HCT116 (cell line): ENCODE data around the gene IGSF21. TPM values are rescaled to one million over a fixed set of nuclear protein-coding genes. Genes with fewer than 3 reads are reported as not detected.

Experiments used
- ATAC-seq: fragments of 200-7000 bp; cut with Tn5 transposase; 2 replicates; pipeline ENCODE4 v1.9.1; 2020; ENCODE audit warnings: mild to moderate bottlenecking, moderate library complexity
- BruUV-seq: library from RNA; stranded (reverse); fragments of 400-500 nt; replicated peaks from 2 replicates; lab custom pipeline; 2021; lab: Mats Ljungman, UMichigan
- CTCF ChIA-PET: fragments of 300-600 bp; sonication (Branson Sonifier 250); formaldehyde crosslinking; loops from one replicate; lab custom pipeline; 2021; ENCODE audit warnings: antibody characterized with exemption; lab: Charles Lee
- POLR2A ChIA-PET: fragments of 300-600, 350-600 bp; sonication (Branson Sonifier 250); formaldehyde crosslinking; loops from one replicate; lab custom pipeline; 2021; ENCODE audit warnings: antibody characterized with exemption; lab: Charles Lee
- RAD21 ChIA-PET, 2 experiments: fragments of 300-600 bp; sonication (Branson Sonifier 250); formaldehyde crosslinking; loops; one replicate each; lab custom pipeline; 2023; ENCODE audit warnings: low total read pairs in 2 of 2; ENCODE audit not compliant: uncharacterized antibody in 2 of 2, unreplicated experiment in 2 of 2, low non-redundant PET in 1 of 2; lab: Charles Lee
- DNase-seq: peaks from one replicate; pipeline ENCODE4 v3.0.0-alpha.2; 2010; ENCODE audit warnings: low read depth, low spot score
- H2AFZ ChIP-seq: fragments of 200-600 bp; shearing (Covaris generic), sonication (generic); 2 replicates; pipeline ENCODE4 v1.6.1; 2017; ENCODE audit warnings: low read depth, mixed run types, mixed read lengths, antibody characterized with exemption, low read length; ENCODE audit not compliant: poor library complexity, severe bottlenecking
- H3K27ac ChIP-seq: 2 replicates; pipeline ENCODE4 v1.5.1; 2012; ENCODE audit warnings: low read depth, low read length
- H3K27me3 ChIP-seq: fragments of 200-600 bp; sonication (generic); 2 replicates; pipeline ENCODE4 v1.6.1; 2016; ENCODE audit warnings: mixed run types, low read length, mixed read lengths; ENCODE audit not compliant: insufficient read depth
- H3K36me3 ChIP-seq, 2 experiments: fragments of 200-500 bp in 1 of 2; fragments of 200-600 bp in 1 of 2; sonication (Bioruptor generic) in 1 of 2; sonication (generic) in 1 of 2; 2 replicates each; pipeline versions ENCODE4 v1.5.1 to v1.6.1; 2014 to 2016; ENCODE audit warnings: low read length in 2 of 2, inconsistent platforms in 1 of 2, mixed read lengths in 1 of 2, mixed run types in 1 of 2; ENCODE audit not compliant: insufficient read depth in 2 of 2, control insufficient read depth in 1 of 2
- H3K4me1 ChIP-seq, 2 experiments: fragments of 200-600 bp in 1 of 2; sonication (generic) in 1 of 2; 2 replicates each; pipeline versions ENCODE4 v1.5.1 to v1.6.1; 2012 to 2017; ENCODE audit warnings: low read length in 2 of 2, inconsistent platforms in 1 of 2, mild to moderate bottlenecking in 1 of 2, mixed read lengths in 1 of 2, mixed run types in 1 of 2, moderate library complexity in 1 of 2; ENCODE audit not compliant: insufficient read depth in 2 of 2, control insufficient read depth in 1 of 2
- H3K4me2 ChIP-seq: fragments of 200-600 bp; sonication (generic); 2 replicates; pipeline ENCODE4 v1.6.1; 2017; ENCODE audit warnings: mixed run types, low read length, mixed read lengths
- H3K4me3 ChIP-seq, 2 experiments: fragments of 200-600 bp in 1 of 2; sonication (generic) in 1 of 2; replicated peaks in 1 of 2; 2 replicates each; pipeline ENCODE4 v1.5.1; 2011 to 2016; ENCODE audit warnings: low read length in 2 of 2, control low read depth in 1 of 2, low read depth in 1 of 2, mild to moderate bottlenecking in 1 of 2, mixed read lengths in 1 of 2, mixed run types in 1 of 2
- H3K79me2 ChIP-seq: fragments of 200-600 bp; sonication (generic); 2 replicates; pipeline ENCODE4 v1.6.1; 2017; ENCODE audit warnings: mild to moderate bottlenecking, mixed run types, low read length, moderate library complexity, mixed read lengths; ENCODE audit not compliant: insufficient read depth
- H3K9ac ChIP-seq: fragments of 200-600 bp; sonication (generic); 2 replicates; pipeline ENCODE4 v1.6.1; 2016; ENCODE audit warnings: low read length, mixed read lengths
- H3K9me2 ChIP-seq: fragments of 200-600 bp; sonication (generic), shearing (Covaris generic); 2 replicates; pipeline ENCODE4 v1.6.1; 2017; ENCODE audit warnings: mixed run types, mild to moderate bottlenecking, moderate library complexity; ENCODE audit not compliant: insufficient read depth
- H3K9me3 ChIP-seq, 2 experiments: fragments of 200-500 bp in 1 of 2; fragments of 200-600 bp in 1 of 2; sonication (Bioruptor generic) in 1 of 2; sonication (generic) in 1 of 2; 2 replicates each; pipeline ENCODE4 v1.6.1; 2014 to 2017; ENCODE audit warnings: low read length in 2 of 2, mixed read lengths in 2 of 2, inconsistent platforms in 1 of 2, low read depth in 1 of 2, mild to moderate bottlenecking in 1 of 2, mixed run types in 1 of 2, moderate library complexity in 1 of 2; ENCODE audit not compliant: control insufficient read depth in 1 of 2, insufficient read depth in 1 of 2
- H4K20me1 ChIP-seq: fragments of 200-600 bp; sonication (generic), shearing (Covaris generic); 2 replicates; pipeline ENCODE4 v1.6.1; 2017; ENCODE audit warnings: mixed run types, mild to moderate bottlenecking, moderate library complexity; ENCODE audit not compliant: insufficient read depth
- CBX3 ChIP-seq: IDR thresholded peaks from 2 replicates; pipeline ENCODE4 v1.6.1; 2012; ENCODE audit warnings: low read depth
- CTCF ChIP-seq, 3 experiments: fragments of 200-600 bp in 1 of 3; sonication (generic) in 1 of 3; IDR thresholded peaks in 2 of 3; conservative IDR thresholded peaks in 1 of 3; 2 replicates each; pipeline ENCODE4 v1.5.1; 2012 to 2017; ENCODE audit warnings: low read depth in 2 of 3, low read length in 2 of 3, antibody characterized with exemption in 1 of 3, borderline replicate concordance in 1 of 3, control low read depth in 1 of 3, mild to moderate bottlenecking in 1 of 3, mixed read lengths in 1 of 3, mixed run types in 1 of 3, moderate library complexity in 1 of 3; ENCODE audit not compliant: insufficient read depth in 1 of 3
- EGR1 ChIP-seq: IDR thresholded peaks from 2 replicates; pipeline ENCODE4 v1.6.1; 2012; ENCODE audit warnings: low read depth
- ELF1 ChIP-seq: IDR thresholded peaks from 2 replicates; pipeline ENCODE4 v1.6.1; 2012; ENCODE audit warnings: low read depth, borderline replicate concordance
- FOSL1 ChIP-seq: IDR thresholded peaks from 2 replicates; pipeline ENCODE4 v1.6.1; 2012; ENCODE audit warnings: low read depth
- JUND ChIP-seq: IDR thresholded peaks from 2 replicates; pipeline ENCODE4 v1.6.1; 2012
- POLR2A ChIP-seq: IDR thresholded peaks from 2 replicates; pipeline ENCODE4 v1.7.0; 2011; ENCODE audit warnings: borderline replicate concordance; ENCODE audit not compliant: insufficient read depth, insufficient read length; ENCODE audit errors: extremely low read depth
- POLR2AphosphoS5 ChIP-seq: IDR thresholded peaks from 2 replicates; pipeline ENCODE4 v1.6.1; 2011; ENCODE audit warnings: mild to moderate bottlenecking, low read depth, low read length, moderate library complexity
- RAD21 ChIP-seq: IDR thresholded peaks from 2 replicates; pipeline ENCODE4 v1.6.1; 2012; ENCODE audit warnings: low read depth, mild to moderate bottlenecking
- SIN3A ChIP-seq: IDR thresholded peaks from 2 replicates; pipeline ENCODE4 v1.6.1; 2012; ENCODE audit warnings: low read depth
- SP1 ChIP-seq: IDR thresholded peaks from 2 replicates; pipeline ENCODE4 v1.6.1; 2012; ENCODE audit warnings: low read depth
- SRF ChIP-seq: IDR thresholded peaks from 2 replicates; pipeline ENCODE4 v1.6.1; 2012; ENCODE audit warnings: low read depth
- TCF7L2 ChIP-seq: IDR thresholded peaks from 2 replicates; pipeline ENCODE4 v1.7.0; 2011; ENCODE audit warnings: borderline replicate concordance, inconsistent platforms; ENCODE audit not compliant: insufficient read depth, insufficient read length; ENCODE audit errors: extremely low read depth
- ZBTB33 ChIP-seq: IDR thresholded peaks from 2 replicates; pipeline ENCODE4 v1.6.1; 2011; ENCODE audit warnings: mild to moderate bottlenecking, low read length, moderate library complexity; ENCODE audit not compliant: insufficient replicate concordance; ENCODE audit errors: extremely low read depth
- ZFX ChIP-seq: fragments of 450-650 bp; IDR thresholded peaks from 2 replicates; pipeline ENCODE4 v1.6.1; 2017
- intact Hi-C: fragments of 100-400 bp; cut with micrococcal nuclease; formaldehyde crosslinking; loops from 2 replicates; pipeline ENCODE4 v1.10.0; 2022
- total RNA-seq: library from RNA; stranded (reverse); gene quantifications from one replicate; pipeline ENCODE4 v1.2.1, GENCODE V29; 2021; ENCODE audit not compliant: unreplicated experiment
- TF ChIP-seq, protein P1 (sequence below): IDR thresholded peaks from 2 replicates; pipeline ENCODE4 v1.6.1; 2012
- TF ChIP-seq, protein P2 (sequence below): IDR thresholded peaks from 2 replicates; pipeline ENCODE4 v1.6.1; 2012; ENCODE audit warnings: low read depth
- TF ChIP-seq, protein P3 (sequence below): IDR thresholded peaks from 2 replicates; pipeline ENCODE4 v1.6.1; 2012

The IGSF21 gene
- total RNA-seq, 1 experiment from 2014 or later = not detected

DNA sequence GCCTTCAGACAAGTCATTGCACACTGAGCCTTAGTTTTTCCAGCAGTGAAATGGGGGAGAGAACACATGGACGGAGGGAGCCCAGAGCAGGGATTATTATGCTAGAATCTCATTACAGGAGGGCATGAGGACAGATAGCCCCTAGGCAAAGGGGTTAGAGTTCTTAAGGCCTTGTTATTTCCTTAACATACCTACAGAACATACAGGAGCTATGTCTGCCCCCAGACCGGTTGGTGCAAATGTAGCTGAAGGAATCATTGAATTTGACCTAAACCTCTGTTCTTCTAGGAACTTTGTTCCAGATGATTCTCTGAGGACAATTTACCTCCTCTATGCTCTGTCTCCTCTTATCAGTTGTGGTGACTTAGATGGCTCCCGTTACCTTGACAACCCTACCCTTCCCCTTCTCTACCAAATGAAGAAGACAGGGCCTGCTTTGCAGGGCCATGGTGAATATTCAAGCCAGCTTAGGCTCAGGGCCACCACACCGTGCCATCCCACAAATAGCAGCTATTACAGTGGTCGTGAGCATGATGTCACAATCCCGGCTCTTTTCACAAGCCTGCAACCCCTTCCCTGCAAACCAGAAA, 156.9 kb downstream of the IGSF21 start (continued):
- TF ChIP-seq ELF1 (no peak), RAD21 (no peak), TCF7L2 (no peak)

DNA sequence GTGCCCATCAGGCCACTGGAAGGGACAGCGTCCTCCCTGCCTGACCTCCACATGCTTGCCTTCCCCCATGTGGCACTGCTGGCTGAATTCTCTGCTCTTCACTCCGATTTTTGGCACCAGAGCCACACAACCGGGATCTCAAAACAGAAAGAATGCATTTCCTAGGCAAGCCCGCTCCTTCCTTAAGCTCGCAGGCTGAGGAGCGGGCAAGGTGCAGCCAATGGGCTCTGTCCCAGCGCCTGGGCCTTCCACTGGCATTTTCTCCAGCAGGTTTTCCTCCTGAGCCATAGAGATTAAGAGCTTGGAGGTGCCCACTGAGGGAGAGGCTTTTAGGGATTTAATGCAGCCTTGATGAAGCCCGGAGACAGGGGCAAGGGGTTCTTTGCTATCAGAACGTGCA, 158.0 kb downstream of the IGSF21 start:
- no peaks in the 10 kb centered on the region for H4K20me1 ChIP-seq
- no peaks in the 10 kb centered on the region for H3K79me2 ChIP-seq
- CTCF ChIA-PET = interaction anchor here (1.0 to 1.2 kb wide), 2 partner anchors 34 to 37 kb away, joined by 3 read pairs; no protein-coding TSS in a partner anchor
- no peak overlapping the region for H2AFZ ChIP-seq
- ATAC-seq (no peak), DNase-seq (no peak)
- no peak overlapping the region for H3K9ac ChIP-seq
- BruUV-seq = no TSS peak
- H3K27ac ChIP-seq = no peak overlapping the region
- RAD21 ChIA-PET = no interaction called here
- no peak overlapping the region for H3K4me3 ChIP-seq
- POLR2A ChIA-PET = no interaction called here
- intact Hi-C loops = no loop called here
- no peaks in the 10 kb centered on the region for H3K9me2 ChIP-seq
- H3K4me1 ChIP-seq = no peaks in the 10 kb centered on the region
- no peaks in the 10 kb centered on the region for H3K36me3 ChIP-seq
- no peaks in the 10 kb centered on the region for H3K9me3 ChIP-seq
- H3K4me2 ChIP-seq = no peak overlapping the region
- peaks cover 74% of the 10 kb centered on the region for H3K27me3 ChIP-seq
- TF ChIP-seq SP1 (no peak), POLR2AphosphoS5 (no peak), POLR2A (no peak), TCF7L2 (no peak), EGR1 (no peak), JUND (no peak), SIN3A (no peak), RAD21 (no peak), FOSL1 (no peak), CTCF (IDR thresholded peaks at IDR 0.05 in 2 of 3, conservative IDR thresholded peaks at IDR 0.05 in 1 of 3; ENCODE audit: borderline replicate concordance in 1 of 3, insufficient read depth in 1 of 3, low read depth in 2 of 3, low read length in 2 of 3) (no peak), ZBTB33 (no peak), SRF (no peak), ZFX (no peak), CBX3 (no peak), ELF1 (no peak)
- TF ChIP-seq, protein P1, sequence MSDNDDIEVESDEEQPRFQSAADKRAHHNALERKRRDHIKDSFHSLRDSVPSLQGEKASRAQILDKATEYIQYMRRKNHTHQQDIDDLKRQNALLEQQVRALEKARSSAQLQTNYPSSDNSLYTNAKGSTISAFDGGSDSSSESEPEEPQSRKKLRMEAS = no peak
- TF ChIP-seq, protein P2, sequence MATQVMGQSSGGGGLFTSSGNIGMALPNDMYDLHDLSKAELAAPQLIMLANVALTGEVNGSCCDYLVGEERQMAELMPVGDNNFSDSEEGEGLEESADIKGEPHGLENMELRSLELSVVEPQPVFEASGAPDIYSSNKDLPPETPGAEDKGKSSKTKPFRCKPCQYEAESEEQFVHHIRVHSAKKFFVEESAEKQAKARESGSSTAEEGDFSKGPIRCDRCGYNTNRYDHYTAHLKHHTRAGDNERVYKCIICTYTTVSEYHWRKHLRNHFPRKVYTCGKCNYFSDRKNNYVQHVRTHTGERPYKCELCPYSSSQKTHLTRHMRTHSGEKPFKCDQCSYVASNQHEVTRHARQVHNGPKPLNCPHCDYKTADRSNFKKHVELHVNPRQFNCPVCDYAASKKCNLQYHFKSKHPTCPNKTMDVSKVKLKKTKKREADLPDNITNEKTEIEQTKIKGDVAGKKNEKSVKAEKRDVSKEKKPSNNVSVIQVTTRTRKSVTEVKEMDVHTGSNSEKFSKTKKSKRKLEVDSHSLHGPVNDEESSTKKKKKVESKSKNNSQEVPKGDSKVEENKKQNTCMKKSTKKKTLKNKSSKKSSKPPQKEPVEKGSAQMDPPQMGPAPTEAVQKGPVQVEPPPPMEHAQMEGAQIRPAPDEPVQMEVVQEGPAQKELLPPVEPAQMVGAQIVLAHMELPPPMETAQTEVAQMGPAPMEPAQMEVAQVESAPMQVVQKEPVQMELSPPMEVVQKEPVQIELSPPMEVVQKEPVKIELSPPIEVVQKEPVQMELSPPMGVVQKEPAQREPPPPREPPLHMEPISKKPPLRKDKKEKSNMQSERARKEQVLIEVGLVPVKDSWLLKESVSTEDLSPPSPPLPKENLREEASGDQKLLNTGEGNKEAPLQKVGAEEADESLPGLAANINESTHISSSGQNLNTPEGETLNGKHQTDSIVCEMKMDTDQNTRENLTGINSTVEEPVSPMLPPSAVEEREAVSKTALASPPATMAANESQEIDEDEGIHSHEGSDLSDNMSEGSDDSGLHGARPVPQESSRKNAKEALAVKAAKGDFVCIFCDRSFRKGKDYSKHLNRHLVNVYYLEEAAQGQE = no peak
- TF ChIP-seq, protein P3, sequence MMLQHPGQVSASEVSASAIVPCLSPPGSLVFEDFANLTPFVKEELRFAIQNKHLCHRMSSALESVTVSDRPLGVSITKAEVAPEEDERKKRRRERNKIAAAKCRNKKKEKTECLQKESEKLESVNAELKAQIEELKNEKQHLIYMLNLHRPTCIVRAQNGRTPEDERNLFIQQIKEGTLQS = no peak
